GM12872 (cell line): ENCODE results near the gene TMOD2.

Experiments used
- TF ChIP-seq, protein P1 (sequence below): IDR thresholded peaks from 3 replicates; pipeline ENCODE4 v1.5.1; 2011; ENCODE audit warnings: low read depth, mild to moderate bottlenecking, low read length, moderate library complexity; ENCODE audit not compliant: insufficient read depth

TMOD2 gene

GRCh38 chr15:51853998-51854397 is 102.6 kb downstream of the TMOD2 start:
- TF ChIP-seq, protein P1, sequence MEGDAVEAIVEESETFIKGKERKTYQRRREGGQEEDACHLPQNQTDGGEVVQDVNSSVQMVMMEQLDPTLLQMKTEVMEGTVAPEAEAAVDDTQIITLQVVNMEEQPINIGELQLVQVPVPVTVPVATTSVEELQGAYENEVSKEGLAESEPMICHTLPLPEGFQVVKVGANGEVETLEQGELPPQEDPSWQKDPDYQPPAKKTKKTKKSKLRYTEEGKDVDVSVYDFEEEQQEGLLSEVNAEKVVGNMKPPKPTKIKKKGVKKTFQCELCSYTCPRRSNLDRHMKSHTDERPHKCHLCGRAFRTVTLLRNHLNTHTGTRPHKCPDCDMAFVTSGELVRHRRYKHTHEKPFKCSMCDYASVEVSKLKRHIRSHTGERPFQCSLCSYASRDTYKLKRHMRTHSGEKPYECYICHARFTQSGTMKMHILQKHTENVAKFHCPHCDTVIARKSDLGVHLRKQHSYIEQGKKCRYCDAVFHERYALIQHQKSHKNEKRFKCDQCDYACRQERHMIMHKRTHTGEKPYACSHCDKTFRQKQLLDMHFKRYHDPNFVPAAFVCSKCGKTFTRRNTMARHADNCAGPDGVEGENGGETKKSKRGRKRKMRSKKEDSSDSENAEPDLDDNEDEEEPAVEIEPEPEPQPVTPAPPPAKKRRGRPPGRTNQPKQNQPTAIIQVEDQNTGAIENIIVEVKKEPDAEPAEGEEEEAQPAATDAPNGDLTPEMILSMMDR: no peak

GRCh38 chr15:51855612-51856011 is 104.2 kb downstream of the TMOD2 start:
- TF ChIP-seq, protein P1: no peak

GRCh38 chr15:51856714-51857380 is 105.5 kb downstream of the TMOD2 start:
- TF ChIP-seq, protein P1: no peak

- TF ChIP-seq, protein P1: no peak
Measured at GRCh38 chr15:51861557-51862359, 110.4 kb downstream of the TMOD2 start.

DNA sequence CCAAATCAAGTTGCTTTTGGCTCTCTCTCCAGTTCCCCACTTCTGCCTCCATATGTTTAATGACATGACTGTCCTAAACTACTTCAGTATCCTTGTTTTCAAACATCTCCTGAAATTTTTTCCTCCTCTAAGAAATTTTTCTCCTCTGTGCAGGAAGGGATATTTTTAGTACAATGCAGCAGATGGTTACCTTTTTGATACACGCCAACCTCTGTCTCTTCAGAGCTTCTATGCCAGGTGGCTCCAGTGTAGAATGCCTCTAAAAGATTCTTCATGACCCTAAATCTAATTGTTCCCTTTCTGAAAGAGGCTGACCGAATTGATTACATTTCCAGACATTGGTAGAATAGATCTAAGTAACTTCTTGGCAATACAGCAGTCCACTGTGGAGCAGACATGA is 111.7 kb downstream of the TMOD2 start:
- TF ChIP-seq, protein P1: no peak

DNA sequence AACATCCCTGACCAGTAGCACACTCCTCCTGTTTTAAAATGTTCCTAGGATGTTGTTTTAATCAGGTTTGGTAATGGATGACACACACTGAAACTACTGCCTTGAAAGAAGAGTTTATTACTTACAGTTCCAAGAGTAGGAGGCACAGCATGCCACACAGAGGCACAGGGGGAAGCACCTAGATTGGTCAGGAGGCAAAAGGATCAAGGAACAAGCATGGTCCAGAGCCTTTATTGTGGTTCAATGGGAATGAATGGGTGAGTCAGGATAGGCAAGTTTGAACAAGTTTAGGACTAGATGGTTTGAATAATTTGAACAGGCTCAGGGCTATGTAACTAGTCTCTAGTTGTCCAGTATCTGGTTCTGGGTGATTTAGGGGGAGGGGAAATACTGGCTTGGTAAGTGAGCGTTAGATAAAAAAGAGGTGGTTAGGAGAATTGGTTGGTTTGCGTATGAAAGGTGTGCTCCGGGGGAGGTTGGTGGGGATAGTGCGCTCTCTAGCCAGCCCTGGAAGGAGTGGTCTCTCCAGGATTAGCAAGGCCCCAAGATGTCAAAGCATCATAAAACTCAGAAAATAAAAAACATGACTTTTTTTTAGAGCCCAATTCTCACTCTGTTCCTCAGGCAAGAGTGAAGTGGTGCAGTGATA is 113.1 kb downstream of the TMOD2 start:
- TF ChIP-seq, protein P1: no peak

- TF ChIP-seq, protein P1: no peak
Measured at GRCh38 chr15:51865317-51865716, 113.9 kb downstream of the TMOD2 start.
